ENCODE data around the gene TSPO2. TPM values are rescaled to one million over a fixed set of nuclear protein-coding genes. Genes with fewer than 3 reads are reported as not detected.

The TSPO2 gene
- total RNA-seq, 1 experiment from 2014 or later: not detected

GRCh38 chr6:41036186-41036585, 6.1 kb upstream of the TSPO2 start:
- Histone ChIP-seq H3K27me3 (replicated peaks; ENCODE audit: insufficient read depth, low read depth, low read length, poor library complexity) (no peaks in the 10 kb centered on the region), H3K4me1 (ENCODE audit: insufficient read depth, low read length, poor library complexity, severe bottlenecking) (no peaks in the 10 kb centered on the region), H3K36me3 (ENCODE audit: insufficient read depth, low read length, poor library complexity, severe bottlenecking) (no peaks in the 10 kb centered on the region), H3K4me3 (ENCODE audit: low read depth, low read length, poor library complexity, severe bottlenecking) (no peak overlapping the region), H3K9me3 (ENCODE audit: low read depth, low read length, poor library complexity, severe bottlenecking) (no peaks in the 10 kb centered on the region), H3K27ac (ENCODE audit: low read depth, low read length, poor library complexity, severe bottlenecking) (no peak overlapping the region)
- DNase-seq (ENCODE audit: low spot score): no peak
- BruUV-seq (replicated peaks): no TSS peak
- TF ChIP-seq CTCF (conservative IDR thresholded peaks at IDR 0.05; ENCODE audit: low read depth, low read length) (no peak), EZH2 (IDR thresholded peaks at IDR 0.05; ENCODE audit: borderline replicate concordance, low read depth, low read length, poor library complexity, severe bottlenecking) (no peak)
- ChIA-PET CTCF (no interaction called here), POLR2A (ENCODE audit: low non-redundant PET) (no interaction called here)
- intact Hi-C loops (cut with micrococcal nuclease; ENCODE audit: unreplicated experiment): loop anchor here (5.0 kb wide), 1 partner anchor 1054 kb away; no protein-coding TSS in a partner anchor

- intact Hi-C loops (cut with micrococcal nuclease; ENCODE audit: unreplicated experiment): loop anchor here (5.0 kb wide), 1 partner anchor 1054 kb away; no protein-coding TSS in a partner anchor
- no TSS peak for BruUV-seq (replicated peaks)
- ChIA-PET POLR2A (ENCODE audit: low non-redundant PET) (no interaction called here), CTCF (interaction anchor here (0.6 kb wide), 1 partner anchor 1060 kb away, joined by 3 read pairs; no protein-coding TSS in a partner anchor)
- Histone ChIP-seq H3K27me3 (replicated peaks; ENCODE audit: insufficient read depth, low read depth, low read length, poor library complexity) (no peaks in the 10 kb centered on the region), H3K4me3 (ENCODE audit: low read depth, low read length, poor library complexity, severe bottlenecking) (no peak overlapping the region), H3K4me1 (ENCODE audit: insufficient read depth, low read length, poor library complexity, severe bottlenecking) (no peaks in the 10 kb centered on the region), H3K9me3 (ENCODE audit: low read depth, low read length, poor library complexity, severe bottlenecking) (no peaks in the 10 kb centered on the region), H3K27ac (ENCODE audit: low read depth, low read length, poor library complexity, severe bottlenecking) (no peak overlapping the region), H3K36me3 (ENCODE audit: insufficient read depth, low read length, poor library complexity, severe bottlenecking) (no peaks in the 10 kb centered on the region)
- TF ChIP-seq CTCF (conservative IDR thresholded peaks at IDR 0.05; ENCODE audit: low read depth, low read length) (no peak), EZH2 (IDR thresholded peaks at IDR 0.05; ENCODE audit: borderline replicate concordance, low read depth, low read length, poor library complexity, severe bottlenecking) (no peak)
- DNase-seq (ENCODE audit: low spot score): no peak
Measured at GRCh38 chr6:41036601-41037000, 5.7 kb upstream of the TSPO2 start.

DNA sequence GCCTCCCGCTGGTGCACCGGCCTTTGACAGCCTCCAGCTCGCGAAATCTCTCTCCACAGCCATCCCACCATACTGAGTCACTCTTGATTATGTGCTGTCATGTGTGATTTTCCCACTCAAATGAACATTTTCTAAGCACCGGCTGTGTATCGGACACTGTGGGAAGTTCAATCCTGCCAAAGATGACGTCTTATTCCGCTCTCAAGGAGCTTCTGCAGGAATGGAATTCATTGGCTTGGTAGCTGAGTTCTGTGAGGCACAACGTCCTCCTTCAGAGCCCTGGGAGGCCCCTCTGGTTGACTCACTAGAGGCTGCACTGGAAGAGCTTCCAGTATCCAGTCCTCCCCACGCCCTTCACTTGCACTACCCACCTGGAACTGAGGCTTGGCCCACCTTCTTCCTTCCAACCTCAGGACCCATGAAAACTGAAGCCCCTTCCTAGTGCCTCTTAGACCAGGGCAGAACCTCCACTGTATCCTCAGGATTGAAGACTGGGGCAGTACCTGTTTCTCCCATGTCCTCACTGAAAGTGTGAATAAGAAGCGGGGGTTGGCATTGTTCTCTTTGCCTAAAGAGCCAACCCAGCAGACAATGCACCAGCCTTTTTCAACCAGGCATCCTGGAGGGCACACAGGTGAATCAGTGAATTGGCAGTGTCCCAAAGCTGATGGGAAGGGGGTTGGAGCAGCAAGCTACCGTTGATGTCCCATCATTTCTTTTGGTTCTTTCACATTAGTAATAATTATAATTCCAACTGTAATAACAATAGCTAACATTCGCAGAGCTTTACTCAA, 5.0 kb upstream of the TSPO2 start:
- POLR2A ChIA-PET (ENCODE audit: low non-redundant PET): no interaction called here
- no peak overlapping the region for H3K27ac ChIP-seq (ENCODE audit: low read depth, low read length, poor library complexity, severe bottlenecking)
- no peaks in the 10 kb centered on the region for H3K36me3 ChIP-seq (ENCODE audit: insufficient read depth, low read length, poor library complexity, severe bottlenecking)
- H3K4me3 ChIP-seq (ENCODE audit: low read depth, low read length, poor library complexity, severe bottlenecking): no peak overlapping the region
- BruUV-seq (replicated peaks): no TSS peak
- CTCF ChIA-PET: interaction anchor here (0.6 kb wide), 1 partner anchor 1060 kb away, joined by 3 read pairs; no protein-coding TSS in a partner anchor
- TF ChIP-seq CTCF (conservative IDR thresholded peaks at IDR 0.05; ENCODE audit: low read depth, low read length) (no peak), EZH2 (IDR thresholded peaks at IDR 0.05; ENCODE audit: borderline replicate concordance, low read depth, low read length, poor library complexity, severe bottlenecking) (no peak)
- no peaks in the 10 kb centered on the region for H3K9me3 ChIP-seq (ENCODE audit: low read depth, low read length, poor library complexity, severe bottlenecking)
- no peaks in the 10 kb centered on the region for H3K27me3 ChIP-seq (replicated peaks; ENCODE audit: insufficient read depth, low read depth, low read length, poor library complexity)
- intact Hi-C loops (cut with micrococcal nuclease; ENCODE audit: unreplicated experiment): loop anchor here (5.0 kb wide), 1 partner anchor 1055 kb away; no protein-coding TSS in a partner anchor
- no peaks in the 10 kb centered on the region for H3K4me1 ChIP-seq (ENCODE audit: insufficient read depth, low read length, poor library complexity, severe bottlenecking)
- no peak for DNase-seq (ENCODE audit: low spot score)
